ENCODE results near the gene URM1. TPM values are rescaled to one million over a fixed set of nuclear protein-coding genes. Genes with fewer than 3 reads are reported as not detected.

The URM1 gene
- total RNA-seq, 1 experiment from 2014 or later = 84.8 TPM

- no peak for TF ChIP-seq EZH2 (IDR thresholded peaks at IDR 0.05; ENCODE audit: borderline replicate concordance, low read depth, low read length, poor library complexity, severe bottlenecking)
- TF ChIP-seq, protein P1, sequence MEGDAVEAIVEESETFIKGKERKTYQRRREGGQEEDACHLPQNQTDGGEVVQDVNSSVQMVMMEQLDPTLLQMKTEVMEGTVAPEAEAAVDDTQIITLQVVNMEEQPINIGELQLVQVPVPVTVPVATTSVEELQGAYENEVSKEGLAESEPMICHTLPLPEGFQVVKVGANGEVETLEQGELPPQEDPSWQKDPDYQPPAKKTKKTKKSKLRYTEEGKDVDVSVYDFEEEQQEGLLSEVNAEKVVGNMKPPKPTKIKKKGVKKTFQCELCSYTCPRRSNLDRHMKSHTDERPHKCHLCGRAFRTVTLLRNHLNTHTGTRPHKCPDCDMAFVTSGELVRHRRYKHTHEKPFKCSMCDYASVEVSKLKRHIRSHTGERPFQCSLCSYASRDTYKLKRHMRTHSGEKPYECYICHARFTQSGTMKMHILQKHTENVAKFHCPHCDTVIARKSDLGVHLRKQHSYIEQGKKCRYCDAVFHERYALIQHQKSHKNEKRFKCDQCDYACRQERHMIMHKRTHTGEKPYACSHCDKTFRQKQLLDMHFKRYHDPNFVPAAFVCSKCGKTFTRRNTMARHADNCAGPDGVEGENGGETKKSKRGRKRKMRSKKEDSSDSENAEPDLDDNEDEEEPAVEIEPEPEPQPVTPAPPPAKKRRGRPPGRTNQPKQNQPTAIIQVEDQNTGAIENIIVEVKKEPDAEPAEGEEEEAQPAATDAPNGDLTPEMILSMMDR (conservative IDR thresholded peaks at IDR 0.05; ENCODE audit: low read depth, low read length) = no peak
- BruUV-seq (replicated peaks) = no TSS peak
- intact Hi-C loops (cut with micrococcal nuclease; ENCODE audit: unreplicated experiment) = no loop called here
- Histone ChIP-seq H3K36me3 (ENCODE audit: insufficient read depth, low read length, poor library complexity, severe bottlenecking) (peaks cover 17% of the 10 kb centered on the region), H3K27me3 (replicated peaks; ENCODE audit: insufficient read depth, low read depth, low read length, poor library complexity) (no peaks in the 10 kb centered on the region), H3K4me3 (ENCODE audit: low read depth, low read length, poor library complexity, severe bottlenecking) (no peak overlapping the region), H3K4me1 (ENCODE audit: insufficient read depth, low read length, poor library complexity, severe bottlenecking) (peaks cover 10% of the 10 kb centered on the region), H3K9me3 (ENCODE audit: low read depth, low read length, poor library complexity, severe bottlenecking) (no peaks in the 10 kb centered on the region), H3K27ac (ENCODE audit: low read depth, low read length, poor library complexity, severe bottlenecking) (no peak overlapping the region)
- no peak for DNase-seq (ENCODE audit: low spot score)
- ChIA-PET POLR2A (ENCODE audit: low non-redundant PET) (no interaction called here), CTCF (no interaction called here)
These were observed 19.9 kb downstream of the URM1 start for GRCh38 chr9:128390813-128391711.

DNA sequence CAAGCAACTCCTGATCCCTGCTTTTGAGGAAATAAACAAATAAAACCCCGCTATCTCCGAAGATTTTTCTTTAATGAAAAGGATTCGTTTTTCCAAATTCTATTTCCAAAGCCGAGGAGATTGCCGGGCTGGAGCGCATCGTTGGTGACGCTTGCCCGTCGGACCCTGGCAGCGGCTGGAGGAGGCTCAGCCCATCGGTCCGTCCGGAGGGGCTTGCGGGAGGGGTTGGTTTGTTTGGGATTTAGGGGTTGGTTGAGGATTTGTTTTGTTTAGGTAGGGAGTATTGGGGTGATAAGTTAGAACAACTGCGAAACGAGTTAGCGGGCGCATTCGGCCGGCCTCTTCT is 20.8 kb downstream of the URM1 start:
- no peak for DNase-seq (ENCODE audit: low spot score)
- TF ChIP-seq EZH2 (IDR thresholded peaks at IDR 0.05; ENCODE audit: borderline replicate concordance, low read depth, low read length, poor library complexity, severe bottlenecking) = no peak
- TF ChIP-seq, protein P1 (conservative IDR thresholded peaks at IDR 0.05; ENCODE audit: low read depth, low read length) = no peak
- ChIA-PET POLR2A (ENCODE audit: low non-redundant PET) (no interaction called here), CTCF (no interaction called here)
- H3K4me1 ChIP-seq (ENCODE audit: insufficient read depth, low read length, poor library complexity, severe bottlenecking) = peaks cover 10% of the 10 kb centered on the region
- H3K4me3 ChIP-seq (ENCODE audit: low read depth, low read length, poor library complexity, severe bottlenecking) = no peak overlapping the region
- intact Hi-C loops (cut with micrococcal nuclease; ENCODE audit: unreplicated experiment) = no loop called here
- BruUV-seq (replicated peaks) = no TSS peak
- no peaks in the 10 kb centered on the region for H3K9me3 ChIP-seq (ENCODE audit: low read depth, low read length, poor library complexity, severe bottlenecking)
- peaks cover 17% of the 10 kb centered on the region for H3K36me3 ChIP-seq (ENCODE audit: insufficient read depth, low read length, poor library complexity, severe bottlenecking)
- H3K27me3 ChIP-seq (replicated peaks; ENCODE audit: insufficient read depth, low read depth, low read length, poor library complexity) = no peaks in the 10 kb centered on the region
- H3K27ac ChIP-seq (ENCODE audit: low read depth, low read length, poor library complexity, severe bottlenecking) = no peak overlapping the region

DNA sequence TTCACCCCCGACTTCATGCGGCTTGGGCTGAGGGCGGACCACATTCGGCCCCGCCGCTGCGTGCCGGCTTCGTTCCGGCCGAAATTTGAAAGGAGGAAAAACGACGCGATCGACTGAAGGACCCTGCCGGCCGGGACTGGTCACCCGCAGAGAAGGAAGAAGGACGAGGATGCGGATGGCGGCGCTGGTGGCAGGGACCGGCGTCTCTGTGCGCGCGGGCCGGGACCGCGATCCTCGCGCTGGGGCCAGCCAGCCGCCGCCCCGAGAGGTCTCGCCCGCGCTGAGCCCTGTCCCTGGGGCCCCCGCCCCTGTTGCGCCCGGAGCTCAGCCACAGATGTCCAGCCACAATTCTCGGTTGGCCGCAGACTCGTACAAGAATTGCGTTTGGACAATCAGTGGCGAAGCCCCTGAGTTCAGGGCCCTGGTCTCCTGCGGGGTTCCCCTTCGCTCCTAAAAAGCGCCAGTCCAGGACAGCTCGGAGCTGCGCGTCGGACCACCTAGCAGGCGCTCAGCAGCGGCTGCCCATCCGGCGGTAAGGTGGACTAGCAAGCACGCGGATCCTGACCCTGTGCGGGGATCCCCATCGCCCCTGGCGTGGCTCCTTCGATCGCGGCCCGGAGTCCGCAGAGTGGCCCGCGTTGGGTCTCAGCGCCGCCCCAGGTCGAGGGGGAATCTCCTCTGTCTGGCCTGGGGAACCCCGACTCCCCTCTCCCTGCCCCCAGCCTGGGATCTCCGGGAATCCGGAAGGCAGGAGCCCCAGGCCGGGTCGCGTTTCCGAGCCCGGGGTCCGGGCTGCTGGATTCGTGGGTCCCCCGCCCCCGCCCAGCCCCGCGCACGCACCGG is 21.3 kb downstream of the URM1 start:
- Histone ChIP-seq H3K4me3 (ENCODE audit: low read depth, low read length, poor library complexity, severe bottlenecking) (no peak overlapping the region), H3K4me1 (ENCODE audit: insufficient read depth, low read length, poor library complexity, severe bottlenecking) (peaks cover 10% of the 10 kb centered on the region), H3K9me3 (ENCODE audit: low read depth, low read length, poor library complexity, severe bottlenecking) (no peaks in the 10 kb centered on the region), H3K36me3 (ENCODE audit: insufficient read depth, low read length, poor library complexity, severe bottlenecking) (peaks cover 15% of the 10 kb centered on the region), H3K27ac (ENCODE audit: low read depth, low read length, poor library complexity, severe bottlenecking) (no peak overlapping the region), H3K27me3 (replicated peaks; ENCODE audit: insufficient read depth, low read depth, low read length, poor library complexity) (no peaks in the 10 kb centered on the region)
- CTCF ChIA-PET = no interaction called here
- no peak for DNase-seq (ENCODE audit: low spot score)
- BruUV-seq (replicated peaks) = no TSS peak
- POLR2A ChIA-PET (ENCODE audit: low non-redundant PET) = interaction anchor here (0.6 kb wide), 1 partner anchor 21 kb away, joined by 4 read pairs; the partner anchor contains the start of gene URM1
- TF ChIP-seq EZH2 (IDR thresholded peaks at IDR 0.05; ENCODE audit: borderline replicate concordance, low read depth, low read length, poor library complexity, severe bottlenecking) = no peak
- TF ChIP-seq, protein P1 (conservative IDR thresholded peaks at IDR 0.05; ENCODE audit: low read depth, low read length) = no peak
- intact Hi-C loops (cut with micrococcal nuclease; ENCODE audit: unreplicated experiment) = no loop called here

All from A673 (cell line).